Measurements from ENCODE around the gene PACS2.
A peak's percentile ranks its signal among the peaks of the same experiment; 100 is the strongest.
"Not testable (repeated sequence)": the region's sequence is repeated elsewhere in the genome, so short reads cannot be mapped to it uniquely, and the experiment has no call there.

PACS2 gene

DNA sequence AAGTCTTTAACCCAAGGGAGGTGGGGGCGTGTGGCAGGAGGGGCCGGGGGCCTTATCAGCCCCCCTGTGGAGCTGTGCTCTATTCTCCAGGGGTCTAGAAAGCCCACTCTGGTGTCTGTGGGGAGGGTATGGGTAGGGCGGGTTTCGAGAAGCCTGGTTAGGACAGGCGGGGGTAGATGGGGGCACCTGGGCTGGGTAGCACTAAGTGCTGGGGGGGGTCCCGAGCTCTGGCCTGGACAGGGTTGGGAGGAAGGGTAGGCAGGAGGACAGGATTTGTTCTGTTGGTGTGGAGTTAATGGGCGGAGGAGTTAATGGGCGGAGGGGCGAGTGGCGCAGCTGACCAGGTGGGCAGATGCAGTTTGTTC, 2.0 kb downstream of the PACS2 start:
- no peak for DNase-seq

DNA sequence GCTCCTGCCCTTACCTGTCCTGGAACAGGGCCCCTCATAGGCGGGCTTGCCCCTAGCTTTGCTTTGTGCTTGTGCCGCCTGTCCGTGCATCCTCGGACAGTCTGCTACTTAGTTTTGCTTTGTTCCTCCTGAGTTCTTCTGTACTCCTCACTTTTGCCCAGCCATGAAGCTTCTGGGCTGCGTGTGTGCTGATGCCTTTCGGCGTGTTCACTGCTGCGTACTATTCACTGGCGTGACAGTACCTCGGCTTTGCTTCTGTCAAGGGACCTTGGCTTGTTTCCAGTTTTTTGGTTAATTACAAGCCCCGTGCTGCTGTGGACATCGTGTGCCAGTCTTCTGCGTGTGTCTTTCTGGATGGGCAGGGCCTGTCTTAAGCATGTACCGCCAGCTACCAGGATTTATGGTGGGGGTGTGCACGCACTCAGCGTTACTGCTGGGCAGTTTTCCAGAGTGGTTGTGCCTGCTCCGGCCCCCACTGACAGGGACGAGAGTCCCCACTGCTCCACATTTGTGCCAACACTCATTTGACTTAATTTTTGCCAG, 2.5 kb downstream of the PACS2 start:
- no peak for DNase-seq

DNA sequence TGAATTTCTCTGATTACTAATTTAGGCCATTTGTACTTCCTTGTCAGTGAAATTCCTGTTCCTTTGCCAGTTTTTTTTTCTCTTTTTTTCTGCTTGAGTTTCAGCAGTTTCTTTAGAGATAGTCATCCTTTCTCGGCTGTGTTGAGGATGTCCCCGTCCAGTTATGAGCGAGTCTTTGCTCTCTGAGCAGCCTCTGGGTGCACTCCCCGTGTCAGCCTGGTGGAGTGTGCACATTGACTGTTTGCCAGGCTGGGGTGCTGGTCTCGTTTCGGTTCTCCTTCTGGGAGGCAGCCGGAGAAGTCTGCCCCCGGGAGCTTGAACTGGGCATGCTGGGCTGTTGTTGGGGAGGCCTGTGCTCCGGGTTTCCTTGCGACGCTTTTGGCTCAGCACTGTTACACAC, 3.0 kb downstream of the PACS2 start:
- peak; percentile 62 to 69 for DNase-seq

- DNase-seq, result no peak
Measured at GRCh38 chr14:105322791-105323556, 8.4 kb downstream of the PACS2 start.

GRCh38 chr14:105323663-105324062, 9.1 kb downstream of the PACS2 start:
- no peak for DNase-seq

GRCh38 chr14:105324080-105324778, 9.7 kb downstream of the PACS2 start:
- DNase-seq, result no peak

- DNase-seq, result no peak
Measured at GRCh38 chr14:105324871-105325270, 10.3 kb downstream of the PACS2 start.

GRCh38 chr14:105325303-105325702, 10.8 kb downstream of the PACS2 start:
- no peak for DNase-seq

DNA sequence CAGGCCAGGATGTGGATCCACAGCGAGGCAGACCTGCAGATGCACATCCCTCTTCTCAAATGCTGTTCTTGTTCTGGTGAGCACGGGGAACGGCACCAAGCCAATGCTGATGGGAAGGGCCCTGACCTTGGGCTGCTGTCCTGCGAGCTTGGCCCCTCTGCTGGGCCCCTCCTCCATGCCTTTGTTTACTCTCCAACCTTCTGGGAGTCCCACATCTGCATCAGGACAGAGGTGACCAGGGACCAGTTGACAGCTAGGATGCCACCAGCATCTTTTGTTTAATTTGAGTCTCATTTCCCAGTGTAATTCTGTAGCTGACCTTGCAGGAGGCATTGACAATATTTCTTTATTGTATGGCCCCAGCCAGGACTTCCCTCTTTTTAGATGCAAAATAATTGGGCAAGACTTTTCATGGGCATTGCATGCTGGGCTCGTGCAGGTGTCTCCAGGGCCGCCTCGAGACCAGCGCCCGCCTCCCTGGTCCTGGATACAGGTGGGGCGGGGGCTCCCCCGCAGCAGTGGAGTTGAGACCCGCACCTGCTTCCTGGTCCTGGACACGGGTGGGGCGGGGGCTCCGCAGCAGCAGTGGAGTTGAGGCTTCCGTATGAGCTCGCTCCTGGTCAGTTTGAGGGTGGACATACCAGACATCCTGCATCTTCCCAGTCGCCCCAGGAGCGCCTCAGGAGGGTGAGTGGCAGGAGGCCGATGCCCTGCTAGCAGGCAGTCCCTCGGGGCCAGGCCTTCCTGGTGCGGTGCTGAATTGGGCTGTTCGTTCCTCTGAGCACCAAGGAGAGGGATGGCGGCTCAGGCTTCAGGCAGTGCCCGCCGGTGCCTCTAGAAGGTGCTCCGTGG, 11.4 kb downstream of the PACS2 start:
- no peak for DNase-seq

DNA sequence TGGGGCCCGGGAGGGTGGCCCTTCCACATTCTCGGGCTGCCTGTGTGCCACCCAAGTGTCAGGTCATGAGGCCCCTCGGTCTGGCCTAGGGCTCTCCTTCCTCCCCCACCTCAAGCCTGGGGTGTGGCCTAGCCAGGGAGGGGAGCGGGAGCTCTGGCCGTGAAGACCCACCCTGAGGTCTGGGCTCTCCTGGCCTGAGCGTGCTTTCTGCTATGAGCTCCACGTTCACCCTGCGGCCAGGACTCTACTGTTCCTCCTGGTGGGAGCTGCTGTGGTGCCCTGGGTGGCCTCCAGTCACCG, 12.0 kb downstream of the PACS2 start:
- DNase-seq, result no peak

DNA sequence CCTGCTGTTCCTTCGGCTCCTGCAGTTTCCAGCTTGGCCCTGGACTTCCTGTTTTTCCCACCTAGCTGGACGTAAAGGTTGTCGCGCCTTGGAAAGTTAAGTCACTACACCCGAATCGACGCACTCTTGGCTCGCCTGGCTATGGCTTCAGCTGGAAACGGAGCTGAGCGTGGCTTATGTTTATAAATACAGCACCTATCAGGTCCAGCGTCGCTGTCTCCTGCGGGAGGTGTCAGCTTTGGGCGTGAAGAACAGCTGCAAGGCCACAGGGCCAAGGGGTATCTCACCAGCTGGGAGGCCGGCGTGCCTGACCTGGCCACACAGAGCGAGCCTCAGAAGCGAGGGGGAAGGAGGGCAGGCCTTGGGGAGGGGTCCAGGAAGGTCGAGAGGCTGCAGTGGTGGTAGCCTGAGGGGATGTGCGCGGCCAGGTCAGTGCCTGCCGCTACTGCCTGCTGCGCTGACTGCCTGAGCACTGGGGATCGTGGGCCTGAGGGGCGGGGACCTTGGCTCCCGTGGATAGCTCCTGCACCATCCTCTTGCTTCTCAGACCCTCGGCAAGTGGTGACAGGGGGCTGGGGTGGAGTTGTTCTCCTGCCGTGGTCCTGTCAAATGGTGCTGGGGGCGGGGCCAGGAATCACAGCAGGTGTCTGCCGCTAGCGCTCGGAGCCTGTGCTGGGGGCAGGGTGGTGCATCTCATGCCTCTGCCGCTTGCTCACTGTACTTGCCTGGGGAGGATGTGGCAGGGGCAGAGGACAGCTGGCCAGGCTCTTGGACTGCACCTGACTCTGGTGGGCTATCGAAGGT, 12.5 kb downstream of the PACS2 start:
- no peak for DNase-seq

- DNase-seq, result not testable (repeated sequence)
Measured at GRCh38 chr14:105327695-105328045, 13.1 kb downstream of the PACS2 start.

DNA sequence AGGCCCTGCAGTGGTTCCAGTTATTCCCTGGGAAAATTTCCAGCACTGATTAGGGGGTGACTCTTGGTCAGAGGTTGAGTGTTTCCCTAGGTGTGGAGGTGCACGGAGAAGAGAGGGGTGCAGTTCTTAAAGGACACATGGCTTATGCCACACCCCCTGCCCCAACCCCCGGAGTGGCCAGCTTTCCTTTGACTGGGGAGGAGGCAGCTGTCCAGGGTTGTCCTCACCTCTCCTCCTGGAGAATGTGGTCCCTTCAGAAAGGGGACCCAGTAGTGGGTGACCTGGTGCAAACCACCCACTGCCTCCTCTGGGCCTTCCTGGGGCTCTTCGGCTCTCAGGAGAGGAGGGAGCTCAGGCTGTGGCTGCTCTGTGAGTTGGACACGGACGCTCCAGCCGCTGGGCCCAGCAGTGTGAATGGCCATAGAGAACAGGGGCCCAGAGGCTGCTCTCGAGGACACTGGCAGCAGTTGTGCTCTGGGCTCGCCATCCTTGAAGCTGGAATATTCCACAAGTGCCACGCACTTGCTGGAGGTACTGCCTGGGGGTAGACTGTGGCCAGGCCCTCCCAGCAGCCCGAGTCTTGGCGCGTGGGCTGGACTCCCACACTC, 13.6 kb downstream of the PACS2 start:
- DNase-seq, result no peak

- no peak for DNase-seq
Measured at GRCh38 chr14:105328678-105329390, 14.3 kb downstream of the PACS2 start.

- no peak for DNase-seq
Measured at GRCh38 chr14:105329411-105330150, 15.0 kb downstream of the PACS2 start.

- peak; percentile 33 to 68 for DNase-seq
Measured at GRCh38 chr14:105330491-105330895, 15.9 kb downstream of the PACS2 start.

DNA sequence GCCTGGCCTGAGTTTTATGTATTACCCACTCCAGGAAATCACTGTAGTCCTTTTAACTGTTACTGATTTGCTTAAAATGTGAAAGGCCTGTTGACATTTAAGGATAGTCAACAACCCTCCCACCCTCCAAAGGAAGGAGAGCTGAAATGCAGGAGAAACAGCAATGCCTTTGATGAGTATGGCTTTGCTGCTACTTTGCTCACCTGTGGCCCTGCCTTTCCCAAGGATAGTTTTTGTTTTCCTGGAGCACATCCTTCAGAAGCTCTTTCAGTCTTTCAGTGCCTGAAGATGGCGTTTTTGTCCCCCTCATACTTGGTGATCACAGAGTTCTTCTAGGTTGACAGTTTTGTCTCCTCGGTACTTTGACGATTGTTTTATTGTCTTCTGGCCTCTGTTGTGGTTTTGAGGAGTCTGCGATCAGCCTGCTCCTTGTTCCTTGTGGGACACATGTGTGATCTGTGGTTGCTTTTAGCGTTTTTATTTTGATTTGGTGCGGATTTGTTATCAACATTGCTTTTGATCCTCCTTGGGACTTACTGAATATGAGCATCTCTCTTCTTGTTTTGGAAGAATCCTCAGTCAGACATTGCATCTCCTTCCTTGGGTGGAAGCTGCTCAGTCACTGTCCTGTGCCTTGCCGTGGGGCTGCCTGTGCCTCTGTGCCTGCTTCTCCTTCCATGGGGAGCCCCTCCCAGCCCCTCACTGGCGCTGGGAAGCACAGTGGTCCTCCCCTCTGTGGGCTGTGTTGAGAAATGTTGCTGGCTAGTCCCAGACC, 17.2 kb downstream of the PACS2 start:
- no peak for DNase-seq

DNA sequence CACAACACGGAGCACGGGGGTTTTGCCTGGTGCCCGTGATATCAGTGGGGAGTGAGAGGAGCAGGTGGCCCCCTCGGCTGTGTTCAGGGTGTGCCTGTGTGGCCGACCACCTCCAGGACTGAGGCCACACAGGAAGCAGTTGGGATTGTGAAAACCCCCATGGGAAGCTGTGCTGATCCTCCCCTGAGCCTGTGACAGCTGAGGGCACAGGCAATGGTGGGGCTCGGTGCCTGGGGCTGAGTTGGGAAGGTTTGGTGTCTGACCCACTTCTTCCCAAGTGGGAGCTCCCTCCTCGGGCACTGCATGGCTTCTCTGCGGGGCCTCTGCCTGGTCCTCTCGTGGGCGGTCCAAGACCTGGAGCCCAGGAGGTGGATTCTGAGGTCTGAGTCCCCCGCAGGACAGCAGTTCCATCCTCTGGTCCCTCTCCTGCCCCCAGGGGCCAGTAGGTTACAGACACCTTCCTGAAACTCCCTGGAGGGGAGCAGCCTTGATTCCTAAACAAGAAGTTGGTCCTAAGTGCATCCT, 17.9 kb downstream of the PACS2 start:
- DNase-seq, result no peak

- no peak for DNase-seq
Measured at GRCh38 chr14:105333020-105333490, 18.5 kb downstream of the PACS2 start.

Measured in inflammatory macrophage treated with lipopolysaccharide for 1 hour (primary cell).